GM12801 (cell line): ENCODE measurements around the gene FERMT3.

Source experiments
- CTCF ChIP-seq: IDR thresholded peaks from one replicate; pipeline ENCODE4 v1.5.1; 2011; ENCODE audit warnings: control low read depth; ENCODE audit not compliant: insufficient read length; ENCODE audit errors: extremely low read depth

The FERMT3 gene

GRCh38 chr11:64196626-64197025 is 9.9 kb upstream of the FERMT3 start:
- TF ChIP-seq CTCF = no peak

GRCh38 chr11:64198511-64198910 is 8.0 kb upstream of the FERMT3 start:
- TF ChIP-seq CTCF = no peak

GRCh38 chr11:64201543-64201942 is 5.0 kb upstream of the FERMT3 start:
- TF ChIP-seq CTCF = no peak

- TF ChIP-seq CTCF = no peak
These were observed 3.5 kb upstream of the FERMT3 start for GRCh38 chr11:64202992-64203391.

- no peak for TF ChIP-seq CTCF
These were observed 3.0 kb upstream of the FERMT3 start for GRCh38 chr11:64203421-64204079.

GRCh38 chr11:64204080-64204440 is 2.5 kb upstream of the FERMT3 start:
- TF ChIP-seq CTCF = no peak

GRCh38 chr11:64204464-64204989 is 2.0 kb upstream of the FERMT3 start:
- no peak for TF ChIP-seq CTCF
